PC-9 (cell line): ENCODE results near the gene UGT1A10. TPM values are rescaled to one million over a fixed set of nuclear protein-coding genes. Genes with fewer than 3 reads are reported as not detected.

Experiments used
- BruUV-seq: library from RNA; stranded (reverse); fragments of 400-500 nt; replicated peaks from 2 replicates; lab custom pipeline; 2021; lab: Mats Ljungman, UMichigan
- CTCF ChIA-PET: fragments of 300-600 bp; sonication (Branson Sonifier 250); formaldehyde crosslinking; loops from one replicate; lab custom pipeline; 2022; ENCODE audit warnings: antibody characterized with exemption; lab: Charles Lee
- POLR2A ChIA-PET: fragments of 300-600 bp; sonication (Branson Sonifier 250); formaldehyde crosslinking; loops from one replicate; lab custom pipeline; 2022; ENCODE audit warnings: antibody characterized with exemption; ENCODE audit not compliant: unreplicated experiment; lab: Charles Lee
- DNase-seq, 2 experiments: peaks; one replicate each; pipeline versions ENCODE4 v3.0.0 to v3.0.0-alpha.2; 2015 to 2022; ENCODE audit warnings: mixed read lengths in 1 of 2
- H2AFZ ChIP-seq: fragments of 200-600 bp; sonication (generic); 2 replicates; pipeline ENCODE4 v1.8.1; 2017; ENCODE audit warnings: antibody characterized with exemption
- H3F3A ChIP-seq: fragments of 200-600 bp; sonication (generic); 2 replicates; pipeline ENCODE4 v1.8.1; 2017; ENCODE audit warnings: antibody characterized with exemption, mild to moderate bottlenecking, low read depth; ENCODE audit not compliant: insufficient read depth
- H3K27ac ChIP-seq: fragments of 200-600 bp; sonication (generic); 2 replicates; pipeline ENCODE4 v1.6.1; 2016; ENCODE audit warnings: mixed run types
- H3K27me3 ChIP-seq: fragments of 200-600 bp; sonication (generic); 2 replicates; pipeline ENCODE4 v1.6.1; 2016; ENCODE audit warnings: low read depth, mixed run types; ENCODE audit not compliant: insufficient read depth
- H3K36me3 ChIP-seq: fragments of 200-600 bp; sonication (generic); 2 replicates; pipeline ENCODE4 v1.6.1; 2016; ENCODE audit warnings: low read depth, mixed run types
- H3K4me1 ChIP-seq: fragments of 200-600 bp; sonication (generic); replicated peaks from 2 replicates; pipeline ENCODE4 v1.6.1; 2016; ENCODE audit warnings: mixed run types; ENCODE audit not compliant: insufficient read depth
- H3K4me2 ChIP-seq: fragments of 200-600 bp; sonication (generic); 2 replicates; pipeline ENCODE4 v1.6.1; 2017; ENCODE audit warnings: mixed run types
- H3K4me3 ChIP-seq: fragments of 200-600 bp; sonication (generic); 2 replicates; pipeline ENCODE4 v1.6.1; 2016; ENCODE audit warnings: mixed run types
- H3K79me2 ChIP-seq: fragments of 200-600 bp; sonication (generic); 2 replicates; pipeline ENCODE4 v1.6.1; 2017; ENCODE audit warnings: low read depth, mixed run types
- H3K9me2 ChIP-seq: fragments of 200-600 bp; sonication (generic); 2 replicates; pipeline ENCODE4 v1.8.1; 2017; ENCODE audit warnings: mild to moderate bottlenecking; ENCODE audit not compliant: insufficient read depth
- H3K9me3 ChIP-seq: fragments of 200-600 bp; sonication (generic); 2 replicates; pipeline ENCODE4 v1.8.1; 2016; ENCODE audit warnings: low read depth; ENCODE audit not compliant: insufficient read depth
- H4K20me1 ChIP-seq: fragments of 200-600 bp; sonication (generic); 2 replicates; pipeline ENCODE4 v1.8.1; 2017; ENCODE audit not compliant: insufficient read depth
- EZH2 ChIP-seq: fragments of 200-600 bp; sonication (generic); IDR thresholded peaks from 2 replicates; pipeline ENCODE4 v1.8.0; 2017; ENCODE audit warnings: antibody characterized with exemption, low read depth
- intact Hi-C: fragments of 100-400 bp; cut with micrococcal nuclease; formaldehyde crosslinking; loops from one replicate; pipeline ENCODE4 v1.10.0; 2022; ENCODE audit not compliant: unreplicated experiment
- total RNA-seq: library from RNA; stranded (reverse); gene quantifications from 2 replicates; pipeline ENCODE4 v1.2.3, GENCODE V29; 2021
- TF ChIP-seq, protein P1 (sequence below): fragments of 200-600 bp; sonication (generic); conservative IDR thresholded peaks from 2 replicates; pipeline ENCODE4 v1.6.1; 2017; ENCODE audit warnings: mixed run types, antibody characterized with exemption, mild to moderate bottlenecking, moderate library complexity

Gene UGT1A10
- total RNA-seq, 1 experiment from 2014 or later: not detected

DNA sequence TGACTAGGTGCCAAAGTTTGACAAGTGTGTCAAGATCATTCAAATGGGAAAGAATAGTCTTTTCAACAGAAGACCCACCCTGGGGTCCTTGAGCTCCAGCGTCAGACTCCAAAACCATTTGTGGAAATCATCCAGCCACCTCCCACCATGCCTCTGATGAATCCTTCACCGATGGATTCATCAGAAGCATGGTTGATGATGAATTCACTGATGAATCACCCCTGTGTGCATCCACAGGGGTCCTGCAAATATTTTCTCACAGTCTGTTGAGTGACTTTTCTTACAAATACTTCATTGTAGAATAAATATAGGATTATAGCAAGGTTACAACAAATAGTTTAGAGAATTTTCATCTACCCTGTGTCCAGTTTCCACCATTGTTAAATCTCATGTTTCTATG is 39.8 kb downstream of the UGT1A10 start:
- Histone ChIP-seq H3K4me1 (no peaks in the 10 kb centered on the region), H3K4me2 (no peak overlapping the region), H3K36me3 (no peaks in the 10 kb centered on the region), H3K79me2 (no peaks in the 10 kb centered on the region), H3K9me2 (peaks cover 4% of the 10 kb centered on the region; the same call in 1 of the 2 replicates), H3F3A (no peaks in the 10 kb centered on the region), H3K27ac (no peak overlapping the region), H3K4me3 (no peak overlapping the region), H3K27me3 (no peaks in the 10 kb centered on the region), H4K20me1 (no peaks in the 10 kb centered on the region), H3K9me3 (0 out of 2 replicates have a peak, but pooled peaks cover 4% of the 10 kb centered on the region), H2AFZ (no peak overlapping the region)
- DNase-seq: peak in 1 of 2 experiments; percentile 29
- POLR2A ChIA-PET: no interaction called here
- CTCF ChIA-PET: no interaction called here
- no TSS peak for BruUV-seq
- TF ChIP-seq, protein P1, sequence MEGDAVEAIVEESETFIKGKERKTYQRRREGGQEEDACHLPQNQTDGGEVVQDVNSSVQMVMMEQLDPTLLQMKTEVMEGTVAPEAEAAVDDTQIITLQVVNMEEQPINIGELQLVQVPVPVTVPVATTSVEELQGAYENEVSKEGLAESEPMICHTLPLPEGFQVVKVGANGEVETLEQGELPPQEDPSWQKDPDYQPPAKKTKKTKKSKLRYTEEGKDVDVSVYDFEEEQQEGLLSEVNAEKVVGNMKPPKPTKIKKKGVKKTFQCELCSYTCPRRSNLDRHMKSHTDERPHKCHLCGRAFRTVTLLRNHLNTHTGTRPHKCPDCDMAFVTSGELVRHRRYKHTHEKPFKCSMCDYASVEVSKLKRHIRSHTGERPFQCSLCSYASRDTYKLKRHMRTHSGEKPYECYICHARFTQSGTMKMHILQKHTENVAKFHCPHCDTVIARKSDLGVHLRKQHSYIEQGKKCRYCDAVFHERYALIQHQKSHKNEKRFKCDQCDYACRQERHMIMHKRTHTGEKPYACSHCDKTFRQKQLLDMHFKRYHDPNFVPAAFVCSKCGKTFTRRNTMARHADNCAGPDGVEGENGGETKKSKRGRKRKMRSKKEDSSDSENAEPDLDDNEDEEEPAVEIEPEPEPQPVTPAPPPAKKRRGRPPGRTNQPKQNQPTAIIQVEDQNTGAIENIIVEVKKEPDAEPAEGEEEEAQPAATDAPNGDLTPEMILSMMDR: no peak
- TF ChIP-seq EZH2: no peak
- intact Hi-C loops: no loop called here

DNA sequence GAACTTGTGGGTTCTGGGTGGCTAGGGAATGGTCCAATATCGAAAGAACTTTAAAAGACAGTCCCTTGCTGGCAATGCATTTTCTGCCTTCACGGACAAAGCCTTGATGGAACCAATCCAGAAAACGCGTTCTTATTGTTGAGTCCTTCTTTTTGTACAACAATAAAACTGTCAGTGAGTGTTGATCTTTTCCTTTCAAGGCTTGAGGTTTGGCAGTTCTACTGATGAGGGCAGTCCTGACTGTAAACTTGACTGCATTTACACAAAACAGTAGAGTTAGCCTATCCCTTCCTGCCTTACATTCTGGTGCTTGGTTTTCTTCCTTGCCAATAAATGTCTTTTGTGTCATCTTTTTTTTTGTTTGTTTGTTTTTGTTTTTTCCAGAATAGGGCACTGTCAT is 42.9 kb downstream of the UGT1A10 start:
- no peak overlapping the region for H3K27ac ChIP-seq
- CTCF ChIA-PET: no interaction called here
- no peaks in the 10 kb centered on the region for H3F3A ChIP-seq
- H3K9me2 ChIP-seq: peaks cover 4% of the 10 kb centered on the region; the same call in 1 of the 2 replicates
- no peak for DNase-seq
- POLR2A ChIA-PET: no interaction called here
- BruUV-seq: no TSS peak
- TF ChIP-seq, protein P1: no peak
- TF ChIP-seq EZH2: no peak
- no peaks in the 10 kb centered on the region for H3K36me3 ChIP-seq
- H3K27me3 ChIP-seq: no peaks in the 10 kb centered on the region
- H3K4me1 ChIP-seq: no peaks in the 10 kb centered on the region
- H3K4me2 ChIP-seq: no peak overlapping the region
- intact Hi-C loops: no loop called here
- no peak overlapping the region for H3K4me3 ChIP-seq
- H4K20me1 ChIP-seq: no peaks in the 10 kb centered on the region
- no peaks in the 10 kb centered on the region for H3K79me2 ChIP-seq
- H3K9me3 ChIP-seq: 0 out of 2 replicates have a peak, but pooled peaks cover 4% of the 10 kb centered on the region
- no peak overlapping the region for H2AFZ ChIP-seq

DNA sequence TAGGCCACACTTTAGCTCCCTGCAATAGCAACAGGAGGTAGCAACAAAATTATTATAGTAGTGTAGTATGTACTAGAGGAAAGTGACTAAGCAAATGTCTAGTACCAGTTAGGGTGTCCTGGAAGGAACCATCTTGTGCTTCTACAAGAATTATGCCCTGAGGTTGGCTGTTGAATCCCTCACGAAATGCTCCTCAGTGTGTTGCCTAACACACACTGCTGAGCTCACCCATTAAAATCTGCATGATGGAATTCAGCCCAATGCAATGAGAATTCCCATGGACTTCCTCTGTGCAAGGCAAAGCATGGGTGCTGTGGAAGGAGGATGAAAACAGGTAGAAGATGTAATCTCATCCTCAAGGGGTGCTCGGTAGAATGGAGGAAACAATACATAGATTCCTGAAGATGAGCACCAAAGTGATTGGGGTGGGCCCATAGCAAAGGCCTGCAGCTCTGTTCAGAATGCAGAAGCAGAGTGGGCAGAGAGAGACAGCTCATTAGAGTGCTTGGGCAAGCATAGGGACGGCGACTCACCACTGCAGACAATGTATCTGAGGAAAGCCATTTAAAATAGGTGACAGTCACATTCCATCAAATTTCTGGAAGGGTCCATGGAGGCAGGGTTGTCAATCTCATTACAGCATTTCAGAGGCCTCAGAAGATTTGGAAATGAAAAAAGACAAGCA is 44.3 kb downstream of the UGT1A10 start:
- TF ChIP-seq, protein P1: no peak
- TF ChIP-seq EZH2: no peak
- no peaks in the 10 kb centered on the region for H3K27me3 ChIP-seq
- no peaks in the 10 kb centered on the region for H3F3A ChIP-seq
- H3K4me2 ChIP-seq: no peak overlapping the region
- H3K4me3 ChIP-seq: no peak overlapping the region
- H3K9me3 ChIP-seq: 0 out of 2 replicates have a peak, but pooled peaks cover 4% of the 10 kb centered on the region
- no peak overlapping the region; the same call in 1 of the 2 replicates for H2AFZ ChIP-seq
- no peaks in the 10 kb centered on the region for H4K20me1 ChIP-seq
- no peaks in the 10 kb centered on the region for H3K36me3 ChIP-seq
- intact Hi-C loops: no loop called here
- no peak overlapping the region for H3K27ac ChIP-seq
- peak in 1 of 2 experiments; percentile 32 for DNase-seq
- ChIA-PET POLR2A (interaction anchor here (0.6 kb wide), 1 partner anchor 114 kb away, joined by 3 read pairs; the partner anchor contains the start of gene USP40), CTCF (no interaction called here)
- no peaks in the 10 kb centered on the region for H3K4me1 ChIP-seq
- BruUV-seq: no TSS peak
- no peaks in the 10 kb centered on the region for H3K79me2 ChIP-seq
- H3K9me2 ChIP-seq: peaks cover 4% of the 10 kb centered on the region; the same call in 1 of the 2 replicates
